Measurements from ENCODE around the gene ZFYVE28.

DNA sequence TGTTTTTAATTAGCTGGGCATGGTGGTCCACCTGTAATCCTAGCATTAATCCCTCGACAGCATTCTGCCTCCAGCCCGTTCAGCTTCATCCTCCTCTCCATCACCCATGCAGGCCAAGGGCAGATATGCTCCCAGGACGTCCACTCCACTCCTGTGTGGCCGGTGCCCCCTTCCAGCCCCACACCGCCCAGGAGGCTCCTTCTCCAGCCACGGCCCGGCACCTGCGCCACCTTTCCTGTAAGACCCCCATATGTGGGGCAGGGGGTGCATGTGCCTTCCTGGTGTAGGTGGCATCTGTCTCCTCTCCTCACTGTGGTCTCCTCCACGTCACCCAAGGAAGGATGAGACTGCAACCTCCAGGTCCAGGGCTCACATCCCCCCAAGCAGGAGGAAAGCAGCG, 99.6 kb downstream of the ZFYVE28 start:
- no peak for TF ChIP-seq EP300 (IDR thresholded peaks at IDR 0.05; ENCODE audit: low read depth)
- TF ChIP-seq, protein P1, sequence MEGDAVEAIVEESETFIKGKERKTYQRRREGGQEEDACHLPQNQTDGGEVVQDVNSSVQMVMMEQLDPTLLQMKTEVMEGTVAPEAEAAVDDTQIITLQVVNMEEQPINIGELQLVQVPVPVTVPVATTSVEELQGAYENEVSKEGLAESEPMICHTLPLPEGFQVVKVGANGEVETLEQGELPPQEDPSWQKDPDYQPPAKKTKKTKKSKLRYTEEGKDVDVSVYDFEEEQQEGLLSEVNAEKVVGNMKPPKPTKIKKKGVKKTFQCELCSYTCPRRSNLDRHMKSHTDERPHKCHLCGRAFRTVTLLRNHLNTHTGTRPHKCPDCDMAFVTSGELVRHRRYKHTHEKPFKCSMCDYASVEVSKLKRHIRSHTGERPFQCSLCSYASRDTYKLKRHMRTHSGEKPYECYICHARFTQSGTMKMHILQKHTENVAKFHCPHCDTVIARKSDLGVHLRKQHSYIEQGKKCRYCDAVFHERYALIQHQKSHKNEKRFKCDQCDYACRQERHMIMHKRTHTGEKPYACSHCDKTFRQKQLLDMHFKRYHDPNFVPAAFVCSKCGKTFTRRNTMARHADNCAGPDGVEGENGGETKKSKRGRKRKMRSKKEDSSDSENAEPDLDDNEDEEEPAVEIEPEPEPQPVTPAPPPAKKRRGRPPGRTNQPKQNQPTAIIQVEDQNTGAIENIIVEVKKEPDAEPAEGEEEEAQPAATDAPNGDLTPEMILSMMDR (IDR thresholded peaks at IDR 0.05): no peak
